Smooth muscle cell of bladder (primary cell): ENCODE results near the gene B9D2. TPM values are rescaled to one million over a fixed set of nuclear protein-coding genes. Genes with fewer than 3 reads are reported as not detected.

Source experiments
- total RNA-seq: library from RNA; depleted of rRNA; stranded (reverse); fragments of >200 nt; gene quantifications from 2 replicates; pipeline ENCODE4 v1.2.3, GENCODE V29; 2014

Gene B9D2
- 4.3 and 4.8 TPM in 2 replicates for total RNA-seq

GRCh38 chr19:41363753-41364523 lies at the start of gene B9D2:
Gene B9D2 (minus strand): TSS chr19:41364149. CDS start chr19:41363519, 630 bp downstream.

DNA sequence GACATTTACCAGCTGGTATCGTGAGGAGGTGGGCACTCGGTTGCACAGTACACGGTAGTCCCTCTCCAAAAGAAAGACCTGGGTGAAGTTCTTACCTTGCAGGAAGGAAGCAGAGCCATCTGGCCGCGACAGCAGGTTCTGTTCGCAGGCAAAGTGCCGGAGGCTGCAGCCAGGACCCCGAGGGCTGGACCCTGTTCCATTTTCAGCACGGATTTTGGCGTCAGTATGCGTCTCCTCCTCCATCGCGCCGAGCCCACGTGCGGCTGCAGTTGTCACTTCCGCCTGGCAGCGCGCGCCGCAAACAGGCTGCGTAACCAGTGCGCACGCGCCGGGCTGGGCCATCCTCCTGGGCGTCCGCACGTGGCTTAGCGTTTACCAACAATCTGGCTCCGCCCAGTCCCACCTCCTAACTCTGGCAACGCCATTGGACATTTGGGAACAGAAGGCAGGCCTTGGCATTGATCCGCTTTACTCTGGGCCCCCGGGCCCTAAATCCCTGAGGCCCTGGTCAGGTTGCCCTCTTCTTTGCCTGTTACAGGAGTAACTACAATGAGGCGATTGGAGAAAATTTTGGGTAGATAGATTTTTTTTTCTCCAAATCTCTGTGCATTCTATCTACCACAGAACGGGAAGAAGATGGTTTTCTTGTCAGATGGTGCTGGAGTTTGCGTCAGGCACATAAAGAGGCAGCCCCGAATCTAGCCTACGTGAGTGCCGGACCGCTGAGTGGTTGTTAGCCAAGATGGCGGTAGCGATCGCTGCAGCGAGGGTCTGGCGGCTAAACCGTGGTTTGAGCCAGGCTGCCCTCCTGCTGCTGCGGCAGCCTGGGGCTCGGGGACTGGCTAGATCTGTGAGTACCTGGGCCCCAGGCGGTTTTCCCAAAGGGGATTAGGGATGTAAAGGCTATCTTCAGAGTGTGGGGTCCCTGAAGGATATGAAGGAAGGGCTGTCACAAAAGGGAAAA lies 33.4 kb upstream of the B9D2 start, which contains the start of the genes BCKDHA and EXOSC5:
Gene BCKDHA (plus strand): TSS at position 733 of the 964 bp plus-strand sequence. CDS start 10 bp downstream, at position 743.
Gene EXOSC5 (minus strand): TSS at position 274 of the 964 bp plus-strand sequence. CDS start 31 bp downstream, at position 243.

GRCh38 chr19:41376241-41376997 lies 12.5 kb upstream of the B9D2 start, which contains the start of gene TMEM91:
Gene TMEM91 (plus strand): TSS chr19:41376533. CDS start chr19:41378310, 1,777 bp downstream.

GRCh38 chr19:41353466-41354342 lies 10.2 kb downstream of the B9D2 start, which contains the start of gene TGFB1:
Gene TGFB1 (minus strand): TSS chr19:41353922. CDS start chr19:41353044, 878 bp downstream.

GRCh38 chr19:41310033-41310831 lies 53.7 kb downstream of the B9D2 start, which contains the start of gene CCDC97:
Gene CCDC97 (plus strand): TSS chr19:41310172. CDS start chr19:41310311, 139 bp downstream.

Other genes with a start within 250 kb of the B9D2 start
- gene CYP2F1, start 249.7 kb downstream of the B9D2 start, total RNA-seq: not detected in 2 replicates
- 10.3 and 17.8 TPM in 2 replicates for gene CYP2S1, start 170.9 kb downstream of the B9D2 start, total RNA-seq
- 107 and 127 TPM in 2 replicates for gene AXL, start 144.9 kb downstream of the B9D2 start, total RNA-seq
- gene HNRNPUL1, start 99.8 kb downstream of the B9D2 start, total RNA-seq: 44.2 and 54.2 TPM in 2 replicates
- 7.3 and 8.4 TPM in 2 replicates for gene CCDC97, start 54.0 kb downstream of the B9D2 start, total RNA-seq
- 7.0 and 11.5 TPM in 2 replicates for gene TGFB1, start 10.2 kb downstream of the B9D2 start, total RNA-seq
- 13.3 and 14.9 TPM in 2 replicates for gene TMEM91, start 12.4 kb upstream of the B9D2 start, total RNA-seq
- gene EXOSC5, start 33.2 kb upstream of the B9D2 start, total RNA-seq: 8.0 TPM in 2 replicates
- gene BCKDHA, start 33.7 kb upstream of the B9D2 start, total RNA-seq: 24.8 and 30.6 TPM in 2 replicates
- 0.71 and 2.3 TPM in 2 replicates for gene B3GNT8, start 63.2 kb upstream of the B9D2 start, total RNA-seq
- 30.2 and 30.6 TPM in 2 replicates for gene DMAC2, start 75.8 kb upstream of the B9D2 start, total RNA-seq
- gene ERICH4, start 79.0 kb upstream of the B9D2 start, total RNA-seq: 0.09 TPM in 1 of 2 replicates, not detected in the other
- gene CEACAM21, start 212.0 kb upstream of the B9D2 start, total RNA-seq: not detected in 2 replicates